HG03064 (cell line): ENCODE results near the gene AHCY.
"Not testable (repeated sequence)": the region's sequence is repeated elsewhere in the genome, so short reads cannot be mapped to it uniquely, and the experiment has no call there.

Source experiments
- ATAC-seq: cut with Tn5 transposase; IDR thresholded peaks from one replicate; pipeline ENCODE4 v1.9.1; 2021; ENCODE audit warnings: low read depth; ENCODE audit not compliant: unreplicated experiment

AHCY gene

DNA sequence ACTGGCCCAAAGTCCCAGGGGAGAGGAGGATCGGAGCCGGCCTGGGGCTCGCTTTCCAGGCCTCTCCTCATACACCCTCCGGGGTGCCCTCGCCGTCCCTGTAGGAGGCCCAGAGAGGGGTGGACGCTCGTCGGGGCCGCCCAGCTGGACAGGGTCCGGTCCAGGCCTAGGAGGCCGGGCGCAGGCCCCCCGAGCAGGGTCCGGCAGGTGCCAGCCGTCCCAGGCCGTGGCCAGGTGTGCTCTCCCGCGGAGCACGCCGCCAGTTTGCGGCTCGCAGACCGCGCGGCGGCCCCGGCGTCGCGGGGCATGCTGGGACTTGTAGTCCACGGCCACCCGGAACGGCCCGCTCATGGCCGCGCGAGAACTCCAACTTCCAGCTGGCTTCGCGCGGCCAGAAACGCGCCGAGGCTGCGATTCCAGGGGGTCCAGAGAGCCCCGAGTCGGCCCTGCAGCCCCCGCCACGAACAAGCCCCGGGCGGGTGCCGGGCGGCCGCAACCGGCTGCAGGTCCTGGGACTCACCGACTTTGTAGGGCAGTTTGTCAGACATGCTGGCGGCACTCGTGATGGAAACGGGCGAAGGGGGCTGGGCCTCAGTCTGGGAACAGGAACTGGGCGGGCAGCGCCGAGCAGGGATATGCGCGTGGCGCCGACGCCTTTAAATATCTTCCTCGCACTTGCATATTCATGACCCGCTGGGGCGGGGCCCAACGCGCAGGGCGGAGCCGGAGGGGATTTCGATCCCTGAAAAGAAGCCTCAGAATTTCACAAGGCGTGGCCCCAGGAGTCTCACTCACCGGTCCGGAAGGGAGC, at the start of gene AHCY:
AHCY (minus strand) TSS at position 633 of the 811 bp plus-strand sequence; CDS start at position 548, 85 bp downstream.
- peak; percentile 89 for ATAC-seq

- no peak for ATAC-seq
Measured at GRCh38 chr20:34350095-34350494, 46.9 kb upstream of the AHCY start.

DNA sequence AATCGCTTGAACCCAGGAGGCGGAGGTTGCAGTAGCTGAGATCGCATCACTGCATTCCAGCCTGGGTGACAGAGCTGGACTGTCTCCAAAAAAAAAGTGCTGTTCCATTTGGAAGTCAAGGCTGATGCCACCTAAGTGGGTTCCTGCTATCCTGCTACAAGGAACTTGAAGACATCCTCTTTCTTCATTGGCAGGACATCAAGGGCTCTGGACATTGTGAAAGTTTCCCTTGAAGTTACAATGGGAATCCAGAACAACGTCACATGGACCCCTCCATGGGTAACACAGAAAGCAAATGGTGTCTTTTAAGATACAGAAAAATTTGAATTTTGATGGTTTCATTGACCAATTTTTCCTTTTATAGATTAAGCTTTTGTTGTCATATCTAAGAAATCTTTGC, 44.4 kb upstream of the AHCY start:
- no peak for ATAC-seq

DNA sequence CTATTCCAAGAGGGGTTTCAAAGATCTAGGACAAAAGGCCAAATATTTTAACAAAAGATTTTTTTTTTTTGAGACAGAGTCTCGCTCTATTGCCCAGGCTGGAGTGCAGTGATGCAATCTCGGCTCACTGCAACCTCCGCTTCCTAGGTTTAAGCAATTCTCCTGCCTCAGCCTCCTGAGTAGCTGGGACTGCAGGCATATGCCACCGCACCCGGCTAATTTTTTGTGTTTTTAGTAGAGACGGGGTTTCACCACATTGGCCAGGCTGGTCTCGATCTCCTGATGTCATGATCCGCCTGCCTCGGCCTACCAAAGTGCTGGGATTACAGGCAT, 43.3 kb upstream of the AHCY start:
- not testable (repeated sequence) for ATAC-seq

- ATAC-seq, result not testable (repeated sequence)
Measured at GRCh38 chr20:34345839-34346532, 42.8 kb upstream of the AHCY start.

- ATAC-seq, result no peak
Measured at GRCh38 chr20:34345402-34345736, 42.2 kb upstream of the AHCY start.

- ATAC-seq, result no peak
Measured at GRCh38 chr20:34344238-34344637, 41.1 kb upstream of the AHCY start.

DNA sequence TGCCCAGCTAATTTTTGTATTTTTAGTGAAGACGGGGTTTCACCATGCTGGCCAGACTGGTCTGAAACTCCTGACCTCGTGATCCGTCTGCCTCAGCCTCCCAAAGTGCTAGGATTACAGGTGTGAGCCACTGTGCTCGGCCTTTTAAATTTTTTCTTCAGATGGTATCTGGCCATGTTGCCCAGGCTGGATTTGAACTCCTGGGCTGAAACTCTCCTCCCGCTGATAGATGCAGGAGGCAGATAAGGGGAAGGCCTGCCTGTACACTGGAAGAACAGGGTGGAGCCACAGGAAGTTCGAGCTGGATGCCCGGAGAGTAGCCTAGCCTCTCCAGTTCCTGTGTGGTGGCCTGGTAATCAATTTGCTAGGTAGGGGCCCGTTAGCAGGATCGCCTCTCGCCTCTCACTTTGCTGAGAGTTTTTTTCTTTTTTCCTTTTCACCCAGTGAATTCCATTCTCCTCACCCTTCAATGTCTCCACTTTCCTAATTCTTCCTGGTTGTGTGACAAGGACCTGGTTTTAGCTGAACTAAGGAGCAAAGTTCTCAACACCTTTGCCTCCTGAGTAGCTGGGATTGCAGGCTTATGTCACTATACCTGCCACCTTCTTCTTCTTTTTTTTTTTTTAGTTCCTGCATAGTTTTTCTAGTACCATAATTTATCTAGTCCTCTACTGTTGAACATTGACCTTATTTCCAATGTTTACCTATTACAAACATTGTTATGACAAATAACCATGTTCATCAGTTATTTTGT, 40.5 kb upstream of the AHCY start:
- no peak for ATAC-seq

DNA sequence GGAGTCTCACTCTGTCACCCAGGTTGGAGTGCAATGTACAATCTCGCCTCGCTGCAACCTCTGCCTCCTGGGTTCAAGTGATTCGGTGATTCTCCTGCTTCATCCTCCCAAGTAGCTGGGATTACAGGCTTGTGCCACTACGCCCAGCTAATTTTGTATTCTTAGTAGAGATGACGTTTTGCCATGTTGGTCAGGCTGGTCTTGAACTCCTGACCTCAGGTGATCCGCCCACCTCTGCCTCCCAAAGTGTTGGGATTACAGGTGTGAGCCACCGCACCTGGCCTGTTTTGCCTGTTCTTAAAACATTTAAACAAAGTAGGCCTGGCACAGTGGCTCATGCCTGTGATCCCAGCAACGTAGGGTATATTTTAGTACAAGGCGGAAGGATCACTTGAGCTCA, 38.0 kb upstream of the AHCY start:
- not testable (repeated sequence) for ATAC-seq

GRCh38 chr20:34340726-34341125, 37.6 kb upstream of the AHCY start:
- not testable (repeated sequence) for ATAC-seq

DNA sequence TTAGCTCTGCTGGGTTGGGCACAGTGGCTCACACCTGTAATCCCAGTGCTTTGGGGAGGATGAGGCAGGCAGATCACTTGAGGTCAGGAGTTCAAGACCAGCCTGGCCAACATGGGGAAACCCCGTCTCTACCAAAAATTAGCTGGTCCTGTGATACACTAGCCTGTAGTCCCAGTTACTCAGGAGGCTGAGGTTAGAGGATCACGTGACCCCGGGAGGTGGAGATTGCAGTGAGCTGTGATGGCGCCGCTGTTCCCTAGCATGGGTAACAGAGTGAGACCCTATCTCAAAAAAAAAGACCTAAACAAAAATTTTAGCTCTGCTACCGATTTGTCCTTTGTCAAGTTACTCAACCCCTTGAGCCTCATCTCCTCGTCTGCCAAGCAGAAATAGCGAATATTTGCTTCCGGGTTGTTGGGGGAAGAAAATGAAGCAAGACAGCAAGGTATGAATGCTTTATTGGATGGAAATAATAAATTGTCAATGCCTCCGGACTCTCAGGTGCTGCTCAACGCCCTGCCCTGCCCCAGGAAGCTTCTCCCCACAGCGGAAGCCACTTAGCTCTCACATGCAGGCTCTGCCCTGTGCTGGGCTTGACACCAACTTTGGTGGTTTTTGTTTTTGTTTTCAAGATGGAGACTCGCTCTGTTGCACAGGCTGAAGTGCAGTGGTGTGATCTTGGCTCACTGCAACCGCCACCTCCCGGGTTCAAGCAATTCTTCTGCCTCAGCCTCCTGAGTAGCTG, 35.0 kb upstream of the AHCY start:
- no peak for ATAC-seq

DNA sequence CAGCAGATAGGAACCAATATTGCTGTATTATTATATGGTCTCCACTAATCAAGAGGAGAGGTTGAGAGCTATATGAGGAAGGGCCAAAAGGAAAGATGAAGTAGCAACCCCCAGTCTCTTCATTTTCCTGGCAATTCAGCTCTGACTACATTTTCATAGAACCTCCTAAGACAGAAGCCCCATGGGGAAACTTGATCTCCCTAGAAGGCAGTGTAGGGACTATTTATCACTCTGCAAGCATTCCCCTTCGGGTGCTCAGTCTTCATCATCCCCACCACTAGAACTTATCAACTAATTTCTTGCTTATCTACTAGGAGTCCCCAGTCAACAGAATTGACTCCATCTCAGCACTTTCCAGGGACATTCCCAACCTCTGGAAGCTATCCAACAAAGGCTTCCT, 34.4 kb upstream of the AHCY start:
- no peak for ATAC-seq

DNA sequence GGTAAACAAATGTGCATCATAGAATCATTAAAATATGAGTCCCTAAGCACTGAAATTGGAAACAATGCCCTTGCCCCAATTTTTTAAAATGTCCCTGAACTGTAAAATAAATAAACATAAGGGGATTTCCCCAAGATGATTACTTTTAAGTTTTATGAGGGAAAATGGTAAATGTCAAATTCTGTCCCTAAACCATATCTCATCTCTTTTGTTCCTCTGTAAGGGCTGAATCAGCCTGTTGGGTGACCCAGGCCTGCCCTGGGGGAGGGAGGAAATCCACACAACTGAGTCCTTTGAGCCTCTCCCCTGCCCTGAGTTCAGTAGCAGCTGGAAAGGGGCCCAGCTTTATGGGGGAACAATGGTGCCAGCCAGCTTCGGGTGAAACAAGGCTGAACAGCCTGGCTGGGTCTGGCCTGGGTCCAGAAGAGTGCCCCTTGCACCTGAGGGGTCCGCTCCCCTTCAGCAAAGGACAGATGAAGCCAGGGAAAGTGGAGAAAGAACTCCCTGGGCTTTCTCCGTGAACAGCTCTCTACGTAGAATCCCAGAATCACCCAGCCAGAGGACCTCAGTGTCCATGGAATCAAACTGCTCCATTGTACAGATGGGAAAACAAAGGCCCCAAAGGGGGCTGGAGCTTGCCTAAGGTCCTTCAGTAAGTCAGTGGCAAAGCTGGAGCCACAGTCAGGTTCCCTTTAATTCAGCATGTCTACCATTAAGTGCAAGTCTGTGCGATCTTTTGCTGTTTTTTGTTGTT, 31.7 kb upstream of the AHCY start:
- ATAC-seq, result no peak

- no peak for ATAC-seq
Measured at GRCh38 chr20:34333786-34334185, 30.6 kb upstream of the AHCY start.

DNA sequence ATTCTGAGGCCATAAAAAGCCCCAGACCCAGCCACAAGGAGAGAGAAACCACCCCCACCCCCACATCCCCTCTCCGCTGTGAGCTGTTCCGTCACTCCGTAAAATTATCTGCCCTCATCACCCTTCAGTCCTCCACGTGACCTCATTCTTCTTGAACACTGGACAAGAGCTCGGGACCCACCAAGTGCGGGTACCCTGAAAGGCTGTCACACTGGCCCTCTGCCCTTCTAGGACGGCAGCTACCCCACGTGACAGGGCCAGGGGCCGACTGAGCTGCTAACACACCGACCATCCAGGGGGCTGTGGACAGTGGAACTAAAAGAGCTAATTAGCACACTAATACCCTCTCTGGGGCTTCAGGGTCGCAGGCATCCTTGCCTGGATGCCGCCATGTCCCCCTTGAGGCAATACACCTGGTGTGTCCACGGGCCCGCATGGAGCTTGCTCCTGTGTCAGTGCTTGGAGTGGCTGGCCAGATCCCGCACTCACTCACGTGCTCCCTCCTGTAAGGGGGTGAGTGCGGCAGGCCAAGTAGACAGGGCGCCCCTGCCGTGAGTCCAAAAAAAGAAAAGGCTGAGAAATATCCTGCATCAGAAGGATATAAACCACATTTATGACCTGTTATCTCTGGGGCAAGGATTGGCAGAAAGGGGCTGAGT, 29.2 kb upstream of the AHCY start:
- no peak for ATAC-seq

DNA sequence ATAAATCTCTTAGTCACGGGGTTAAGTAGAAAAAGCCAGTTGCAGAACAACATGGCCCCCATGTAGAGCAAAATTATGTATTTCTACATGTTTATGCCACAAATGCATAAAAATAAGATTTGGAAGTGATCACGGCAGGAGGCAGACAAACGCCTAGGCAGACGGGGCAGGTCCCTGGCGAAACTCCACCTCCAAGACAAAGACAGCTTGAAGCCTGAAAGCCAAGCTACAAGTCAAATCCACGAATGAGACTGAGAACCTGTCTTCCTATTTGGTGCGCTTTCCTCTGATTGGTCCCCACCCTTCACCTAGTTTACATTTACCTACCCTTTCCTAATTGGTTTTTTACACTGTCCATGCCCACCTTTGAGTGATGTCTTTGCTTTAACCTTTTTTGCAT, 28.7 kb upstream of the AHCY start:
- no peak for ATAC-seq

GRCh38 chr20:34330861-34331544, 27.8 kb upstream of the AHCY start:
- ATAC-seq, result not testable (repeated sequence)

DNA sequence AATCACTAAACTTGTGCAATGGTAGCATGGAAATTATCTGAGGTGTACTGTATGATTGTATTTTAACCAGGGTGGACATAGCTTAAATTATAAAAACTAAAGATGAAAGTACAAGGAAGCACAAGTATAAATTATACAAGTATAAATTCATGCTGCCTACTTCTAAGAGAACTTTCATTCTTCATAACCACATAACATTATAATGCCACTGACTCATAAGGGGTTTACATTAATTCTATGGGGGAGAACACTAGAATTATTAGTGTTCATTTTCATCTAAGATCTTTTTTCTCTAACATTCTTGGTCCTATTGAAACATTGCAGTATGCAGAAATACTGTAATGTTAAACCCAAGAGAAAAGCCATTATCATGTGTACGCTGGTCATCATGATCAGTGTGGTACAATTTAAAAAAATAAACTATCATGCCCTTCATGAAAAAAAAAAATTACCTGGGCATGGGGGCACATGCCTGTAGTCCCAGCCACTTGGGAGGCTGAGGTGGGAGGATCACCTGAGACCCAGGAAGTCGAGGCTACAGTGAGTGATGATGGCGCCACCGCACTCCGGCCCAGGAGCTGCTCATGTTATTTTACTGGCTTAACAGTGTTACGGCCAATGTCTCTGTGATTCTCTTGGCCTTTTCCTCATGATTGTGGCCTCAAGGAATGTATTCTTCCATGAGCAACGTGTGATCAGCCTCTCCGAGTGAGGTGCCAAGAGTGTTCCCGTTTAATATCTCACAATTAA, 25.9 kb upstream of the AHCY start:
- no peak for ATAC-seq
